DND-41 (cell line): ENCODE results near the gene PNPLA2.

ENCODE experiments used
- ATAC-seq: fragments of 200-7000 bp; cut with Tn5 transposase; 3 replicates; pipeline ENCODE4 v1.9.1; 2021; ENCODE audit warnings: low read depth; ENCODE audit not compliant: insufficient read depth
- DNase-seq: peaks from one replicate; pipeline ENCODE4 v3.0.0-alpha.2; 2020
- H2AFZ ChIP-seq: 2 replicates; pipeline ENCODE4 v1.6.0; 2012; ENCODE audit warnings: low read depth, low read length
- H3K27ac ChIP-seq: 2 replicates; pipeline ENCODE4 v1.5.1; 2012; ENCODE audit warnings: low read length, inconsistent platforms
- H3K27me3 ChIP-seq: fragments of 200-600 bp; sonication (generic); 2 replicates; pipeline ENCODE4 v1.6.0; 2012; ENCODE audit warnings: low read length, mild to moderate bottlenecking, inconsistent platforms; ENCODE audit not compliant: insufficient read depth, poor library complexity
- H3K36me3 ChIP-seq: 2 replicates; pipeline ENCODE4 v1.5.1; 2012; ENCODE audit warnings: low read length, inconsistent platforms; ENCODE audit not compliant: insufficient read depth
- H3K4me1 ChIP-seq: 2 replicates; pipeline ENCODE4 v1.5.1; 2012; ENCODE audit warnings: mild to moderate bottlenecking, low read length; ENCODE audit not compliant: insufficient read depth
- H3K4me2 ChIP-seq: 2 replicates; pipeline ENCODE4 v1.6.0; 2012; ENCODE audit warnings: mild to moderate bottlenecking, moderate library complexity, low read length, inconsistent platforms; ENCODE audit not compliant: insufficient read depth
- H3K4me3 ChIP-seq, 2 experiments: fragments of 200-600 bp in 1 of 2; shearing (Covaris generic) in 1 of 2; 2 replicates each; pipeline ENCODE4 v1.5.1; 2012 to 2016; ENCODE audit warnings: inconsistent platforms in 2 of 2, low read length in 2 of 2, mild to moderate bottlenecking in 2 of 2, low read depth in 1 of 2, moderate library complexity in 1 of 2
- H3K79me2 ChIP-seq: 2 replicates; pipeline ENCODE4 v1.6.0; 2012; ENCODE audit warnings: low read length, inconsistent platforms; ENCODE audit not compliant: insufficient read depth
- H3K9ac ChIP-seq: 2 replicates; pipeline ENCODE4 v1.6.0; 2012; ENCODE audit warnings: low read depth, mild to moderate bottlenecking, inconsistent platforms, low read length, moderate library complexity
- H3K9me3 ChIP-seq: 2 replicates; pipeline ENCODE4 v1.5.1; 2012; ENCODE audit warnings: low read length, moderate library complexity, mild to moderate bottlenecking, inconsistent platforms; ENCODE audit not compliant: insufficient read depth, severe bottlenecking
- H4K20me1 ChIP-seq: 2 replicates; pipeline ENCODE4 v1.6.0; 2012; ENCODE audit warnings: low read length; ENCODE audit not compliant: insufficient read depth
- CTCF ChIP-seq: IDR thresholded peaks from 2 replicates; pipeline ENCODE4 v1.5.1; 2012; ENCODE audit warnings: borderline replicate concordance, low read length, moderate library complexity, mild to moderate bottlenecking; ENCODE audit not compliant: poor library complexity, severe bottlenecking; ENCODE audit errors: extremely low read depth
- EZH2 ChIP-seq: IDR thresholded peaks from 3 replicates; pipeline ENCODE4 v1.6.1; 2012; ENCODE audit warnings: borderline replicate concordance, low read depth, mild to moderate bottlenecking, moderate library complexity, low read length, inconsistent platforms; ENCODE audit not compliant: severe bottlenecking

The PNPLA2 gene

GRCh38 chr11:868394-868793 is 49.7 kb downstream of the PNPLA2 start:
- no peak overlapping the region for H3K4me2 ChIP-seq
- no peaks in the 10 kb centered on the region for H3K79me2 ChIP-seq
- no peak for TF ChIP-seq CTCF
- no peak for TF ChIP-seq EZH2
- ATAC-seq (no peak), DNase-seq (no peak)
- no peak overlapping the region for H3K9ac ChIP-seq
- no peaks in the 10 kb centered on the region for H3K27me3 ChIP-seq
- H4K20me1 ChIP-seq, result peaks cover 11% of the 10 kb centered on the region
- no peaks in the 10 kb centered on the region for H3K9me3 ChIP-seq
- H2AFZ ChIP-seq, result no peak overlapping the region
- peaks cover 34% of the 10 kb centered on the region for H3K36me3 ChIP-seq
- H3K27ac ChIP-seq, result no peak overlapping the region
- no peaks in the 10 kb centered on the region for H3K4me1 ChIP-seq
- H3K4me3 ChIP-seq, result no peak overlapping the region

GRCh38 chr11:868802-869201 is 50.1 kb downstream of the PNPLA2 start:
- H3K4me3 ChIP-seq, result no peak overlapping the region
- H3K27ac ChIP-seq, result no peak overlapping the region
- no peak for DNase-seq
- H3K4me2 ChIP-seq, result no peak overlapping the region
- no peaks in the 10 kb centered on the region for H3K27me3 ChIP-seq
- H3K36me3 ChIP-seq, result peaks cover 36% of the 10 kb centered on the region
- H3K9ac ChIP-seq, result no peak overlapping the region
- H3K9me3 ChIP-seq, result no peaks in the 10 kb centered on the region
- no peaks in the 10 kb centered on the region for H3K4me1 ChIP-seq
- no peak for ATAC-seq
- TF ChIP-seq EZH2 (no peak), CTCF (no peak)
- no peak overlapping the region for H2AFZ ChIP-seq
- peaks cover 9% of the 10 kb centered on the region for H4K20me1 ChIP-seq
- H3K79me2 ChIP-seq, result no peaks in the 10 kb centered on the region

- Histone ChIP-seq H3K79me2 (no peaks in the 10 kb centered on the region), H3K9me3 (no peaks in the 10 kb centered on the region), H3K9ac (no peak overlapping the region), H3K27ac (no peak overlapping the region), H2AFZ (no peak overlapping the region), H3K36me3 (peaks cover 41% of the 10 kb centered on the region), H3K4me2 (no peak overlapping the region), H3K4me1 (no peaks in the 10 kb centered on the region), H4K20me1 (peaks cover 9% of the 10 kb centered on the region), H3K27me3 (no peaks in the 10 kb centered on the region), H3K4me3 (no peak overlapping the region)
- DNase-seq (no peak), ATAC-seq (no peak)
- TF ChIP-seq EZH2 (no peak), CTCF (no peak)
These were observed 50.8 kb downstream of the PNPLA2 start for GRCh38 chr11:869399-870126.
